ENCODE results near the gene SAT2. TPM values are rescaled to one million over a fixed set of nuclear protein-coding genes. Genes with fewer than 3 reads are reported as not detected.

SAT2 gene
- polyA plus RNA-seq, 1 donor (not counting 4 experiments of a cell fraction or from before 2014, with no cell fraction given) = 23.5 TPM

- no peak for FAIRE-seq
- no peak for DNase-seq (ENCODE audit: low read depth, low spot score)
- no peak overlapping the region for H3K4me3 ChIP-seq (ENCODE audit: control insufficient read depth in 2 of 3, extremely low read depth in 1 of 3, insufficient read depth in 2 of 3, low read depth in 1 of 3, low read length in 3 of 3)
Measured at GRCh38 chr17:7654832-7655540, 27.4 kb upstream of the SAT2 start.

GRCh38 chr17:7652388-7653356 lies 25.1 kb upstream of the SAT2 start:
- Histone ChIP-seq H3K27ac (ENCODE audit: control insufficient read depth, insufficient read depth, low read length) (no peak overlapping the region), H3K36me3 (ENCODE audit: control insufficient read depth in 2 of 2, extremely low read depth in 1 of 2, insufficient read depth in 2 of 2, low read length in 2 of 2) (no peaks in the 10 kb centered on the region), H3K79me2 (ENCODE audit: control insufficient read depth, insufficient read depth, low read length) (no peaks in the 10 kb centered on the region), H3K27me3 (ENCODE audit: control insufficient read depth, extremely low read depth, insufficient read depth, low read length) (peaks cover 45% of the 10 kb centered on the region), H3K9me1 (ENCODE audit: control insufficient read depth, extremely low read depth, insufficient read depth, low read length) (no peaks in the 10 kb centered on the region), H3K9ac (ENCODE audit: control insufficient read depth, extremely low read depth, insufficient read depth, low read length) (no peak overlapping the region), H3K4me2 (ENCODE audit: control insufficient read depth, extremely low read depth, insufficient read depth, low read depth, low read length) (no peak overlapping the region), H2AFZ (ENCODE audit: control insufficient read depth, low read length) (no peak overlapping the region), H3K9me3 (ENCODE audit: control insufficient read depth, low read depth, low read length) (no peaks in the 10 kb centered on the region), H3K4me1 (ENCODE audit: control insufficient read depth, extremely low read depth, insufficient read depth, low read length) (peaks cover 4% of the 10 kb centered on the region), H4K20me1 (ENCODE audit: control insufficient read depth, extremely low read depth, insufficient read depth, low read length) (no peaks in the 10 kb centered on the region), H3K4me3 (ENCODE audit: control insufficient read depth in 2 of 3, extremely low read depth in 1 of 3, insufficient read depth in 2 of 3, low read depth in 1 of 3, low read length in 3 of 3) (no peak overlapping the region)
- DNase-seq (ENCODE audit: low read depth, low spot score) = no peak
- dilution Hi-C loops (cut with MboI; ENCODE audit: extremely low pct_ligation_motif_present, low sequenced_read_pairs) = no loop called here
- peak; percentile 33 for TF ChIP-seq EZH2 (IDR thresholded peaks at IDR 0.05; ENCODE audit: low read length)
- TF ChIP-seq, protein P1, sequence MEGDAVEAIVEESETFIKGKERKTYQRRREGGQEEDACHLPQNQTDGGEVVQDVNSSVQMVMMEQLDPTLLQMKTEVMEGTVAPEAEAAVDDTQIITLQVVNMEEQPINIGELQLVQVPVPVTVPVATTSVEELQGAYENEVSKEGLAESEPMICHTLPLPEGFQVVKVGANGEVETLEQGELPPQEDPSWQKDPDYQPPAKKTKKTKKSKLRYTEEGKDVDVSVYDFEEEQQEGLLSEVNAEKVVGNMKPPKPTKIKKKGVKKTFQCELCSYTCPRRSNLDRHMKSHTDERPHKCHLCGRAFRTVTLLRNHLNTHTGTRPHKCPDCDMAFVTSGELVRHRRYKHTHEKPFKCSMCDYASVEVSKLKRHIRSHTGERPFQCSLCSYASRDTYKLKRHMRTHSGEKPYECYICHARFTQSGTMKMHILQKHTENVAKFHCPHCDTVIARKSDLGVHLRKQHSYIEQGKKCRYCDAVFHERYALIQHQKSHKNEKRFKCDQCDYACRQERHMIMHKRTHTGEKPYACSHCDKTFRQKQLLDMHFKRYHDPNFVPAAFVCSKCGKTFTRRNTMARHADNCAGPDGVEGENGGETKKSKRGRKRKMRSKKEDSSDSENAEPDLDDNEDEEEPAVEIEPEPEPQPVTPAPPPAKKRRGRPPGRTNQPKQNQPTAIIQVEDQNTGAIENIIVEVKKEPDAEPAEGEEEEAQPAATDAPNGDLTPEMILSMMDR (optimal IDR thresholded peaks at IDR 0.05 in 1 of 3, IDR thresholded peaks at IDR 0.05 in 1 of 3, conservative IDR thresholded peaks at IDR 0.05 in 1 of 3; ENCODE audit: extremely low read depth in 1 of 3, insufficient read depth in 2 of 3, low read length in 3 of 3) = no peak
- FAIRE-seq = no peak

More at GRCh38 chr17:7654832-7655540, 27.4 kb upstream of the SAT2 start:
- Histone ChIP-seq H3K79me2 (ENCODE audit: control insufficient read depth, insufficient read depth, low read length) (no peaks in the 10 kb centered on the region), H3K36me3 (ENCODE audit: control insufficient read depth in 2 of 2, extremely low read depth in 1 of 2, insufficient read depth in 2 of 2, low read length in 2 of 2) (no peaks in the 10 kb centered on the region), H3K9ac (ENCODE audit: control insufficient read depth, extremely low read depth, insufficient read depth, low read length) (no peak overlapping the region), H4K20me1 (ENCODE audit: control insufficient read depth, extremely low read depth, insufficient read depth, low read length) (no peaks in the 10 kb centered on the region), H3K9me3 (ENCODE audit: control insufficient read depth, low read depth, low read length) (no peaks in the 10 kb centered on the region), H2AFZ (ENCODE audit: control insufficient read depth, low read length) (no peak overlapping the region), H3K27me3 (ENCODE audit: control insufficient read depth, extremely low read depth, insufficient read depth, low read length) (peaks cover 43% of the 10 kb centered on the region), H3K4me1 (ENCODE audit: control insufficient read depth, extremely low read depth, insufficient read depth, low read length) (peaks cover 4% of the 10 kb centered on the region), H3K9me1 (ENCODE audit: control insufficient read depth, extremely low read depth, insufficient read depth, low read length) (no peaks in the 10 kb centered on the region), H3K4me2 (ENCODE audit: control insufficient read depth, extremely low read depth, insufficient read depth, low read depth, low read length) (no peak overlapping the region), H3K27ac (ENCODE audit: control insufficient read depth, insufficient read depth, low read length) (no peak overlapping the region)
- dilution Hi-C loops (cut with MboI; ENCODE audit: extremely low pct_ligation_motif_present, low sequenced_read_pairs) = no loop called here
- TF ChIP-seq EZH2 (IDR thresholded peaks at IDR 0.05; ENCODE audit: low read length) = no peak
- TF ChIP-seq, protein P1 (optimal IDR thresholded peaks at IDR 0.05 in 1 of 3, IDR thresholded peaks at IDR 0.05 in 1 of 3, conservative IDR thresholded peaks at IDR 0.05 in 1 of 3; ENCODE audit: extremely low read depth in 1 of 3, insufficient read depth in 2 of 3, low read length in 3 of 3) = no peak

Measured in keratinocyte (primary cell).